Activated gamma-delta T cell treated with anti-CD3 and anti-CD28 coated beads, Interleukin-2, amount 50 U/mL, for 16 hours (primary cell): ENCODE measurements around the gene LCN1.
A peak's percentile ranks its signal among the peaks of the same experiment; 100 is the strongest.
"Not testable (repeated sequence)": the region's sequence is repeated elsewhere in the genome, so short reads cannot be mapped to it uniquely, and the experiment has no call there.

Source experiments
- DNase-seq: peaks from one replicate; pipeline ENCODE4 v3.0.0-alpha.2; 2020; ENCODE audit warnings: low read depth

The LCN1 gene

DNA sequence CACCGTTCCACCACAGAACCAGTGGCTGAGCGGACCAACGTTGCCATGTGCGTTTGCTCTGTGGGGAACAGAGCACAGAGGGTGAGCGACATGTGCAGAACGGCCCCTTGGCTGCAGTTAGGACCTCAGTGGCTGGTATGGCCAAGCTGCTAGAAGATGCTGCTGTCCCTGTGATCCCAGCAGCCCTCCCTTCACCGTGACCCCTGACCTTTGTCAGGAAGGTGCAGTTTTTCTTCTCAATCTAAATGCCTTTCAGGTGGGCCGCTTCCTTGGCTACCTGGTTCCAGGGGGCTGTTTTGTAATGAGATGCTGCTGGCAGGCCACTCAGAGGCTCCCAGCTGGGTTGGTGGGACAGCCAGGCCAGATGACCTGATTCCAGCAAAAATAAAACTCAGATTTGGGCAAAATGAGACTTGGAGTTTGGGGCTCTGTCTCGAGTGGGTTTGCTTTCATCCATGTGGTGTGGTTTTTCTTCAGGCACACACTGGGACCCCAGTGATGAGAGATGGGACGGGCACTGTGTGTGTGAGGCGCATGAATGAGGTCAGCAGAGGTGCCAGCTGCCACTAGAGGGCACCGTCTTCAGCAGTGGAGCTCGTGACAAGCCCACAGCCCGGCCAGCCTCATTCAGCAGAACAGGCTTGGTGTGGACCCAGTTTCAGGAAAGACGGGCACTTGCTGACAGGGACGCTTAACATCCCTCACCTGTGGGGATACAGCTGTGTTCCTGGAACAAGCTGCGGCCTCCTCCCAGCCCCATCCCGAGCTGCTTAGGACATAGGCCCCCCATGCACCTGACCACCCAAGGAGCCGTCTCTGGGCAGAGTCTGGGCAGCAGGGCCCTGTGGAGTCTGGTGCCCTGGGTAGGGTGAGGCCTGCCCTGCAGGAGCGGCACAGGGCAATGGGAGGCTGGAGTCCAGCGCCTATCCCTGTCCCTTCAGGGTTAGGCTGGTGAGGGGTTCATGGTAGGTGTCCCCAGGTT is 16.7 kb upstream of the LCN1 start:
- DNase-seq = peak; percentile 24

DNA sequence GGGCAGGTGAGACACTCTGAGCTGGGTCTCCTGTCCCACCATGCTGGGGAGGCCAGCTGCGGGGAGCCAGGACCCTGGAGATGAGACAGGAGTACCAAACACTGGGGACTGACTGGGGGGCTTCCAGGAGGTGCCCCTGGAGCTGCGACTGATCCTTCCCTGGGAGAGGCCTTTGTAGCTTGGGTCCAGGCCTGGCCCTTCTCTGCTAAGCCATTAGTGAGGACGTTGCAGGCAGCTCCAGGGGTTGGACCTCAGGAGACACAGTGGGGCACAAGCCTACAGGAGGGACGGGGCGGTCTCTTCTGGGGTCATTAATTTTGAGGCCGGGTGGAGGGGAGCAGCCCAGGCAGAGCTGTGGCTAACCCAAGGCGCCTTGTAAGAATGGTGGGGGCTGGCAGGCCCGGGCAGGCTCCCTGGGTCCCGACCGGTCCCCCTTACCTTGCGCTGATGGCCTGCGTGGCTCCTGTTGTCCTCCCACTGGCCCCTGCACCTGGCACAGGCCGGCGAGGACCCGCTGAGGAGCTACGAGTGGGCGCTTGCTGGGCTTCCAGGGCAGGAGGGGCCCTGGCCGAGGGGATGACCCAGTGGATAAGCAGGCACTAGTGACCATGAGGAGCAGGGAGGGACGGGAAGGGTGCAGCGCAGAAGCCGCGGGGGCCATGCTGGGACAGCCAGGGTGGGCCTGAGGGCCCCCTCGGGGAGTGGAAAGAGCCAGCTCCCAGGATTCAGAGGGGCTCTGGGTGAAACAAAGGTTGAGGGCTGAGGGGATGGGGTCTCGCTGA is 15.6 kb upstream of the LCN1 start:
- DNase-seq = no peak

DNA sequence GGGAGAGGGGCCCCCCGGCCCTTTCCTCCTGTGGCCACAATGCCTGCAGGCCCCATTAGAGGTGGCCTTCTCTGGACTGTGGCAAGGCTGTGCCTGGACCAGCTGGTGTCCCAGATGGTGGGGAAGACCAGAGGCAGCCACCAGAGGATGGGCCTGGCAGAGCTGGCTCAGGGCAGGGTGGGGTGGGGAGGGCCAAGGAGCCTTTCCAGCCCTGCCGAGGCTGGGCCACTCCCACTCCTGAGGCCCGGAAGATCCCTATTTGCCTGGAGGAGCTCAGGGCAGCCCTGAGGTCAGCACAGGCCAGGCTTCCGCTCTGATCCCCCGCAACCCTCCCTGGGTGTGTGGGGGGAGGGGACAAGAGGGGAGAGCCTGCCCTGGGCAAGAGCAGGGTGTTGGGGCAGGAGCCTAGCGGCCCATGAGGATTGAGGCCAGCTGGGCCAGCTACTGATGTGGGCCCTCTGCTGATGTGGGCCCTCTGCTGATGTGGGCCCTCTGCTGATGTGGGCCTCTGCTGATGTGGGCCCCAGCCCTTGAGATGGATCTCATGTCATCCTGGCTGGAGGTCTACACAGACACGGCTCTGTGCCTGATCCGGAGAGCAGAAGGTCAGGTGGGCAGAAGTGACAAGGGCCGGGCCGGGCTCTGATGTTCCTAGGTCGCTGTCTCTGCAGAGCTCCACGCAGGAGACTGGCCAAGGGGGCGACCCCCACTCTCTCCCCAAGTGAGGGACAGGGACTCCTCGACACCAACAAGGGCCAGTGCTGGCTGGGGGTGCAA is 14.7 kb upstream of the LCN1 start:
- DNase-seq = no peak

DNA sequence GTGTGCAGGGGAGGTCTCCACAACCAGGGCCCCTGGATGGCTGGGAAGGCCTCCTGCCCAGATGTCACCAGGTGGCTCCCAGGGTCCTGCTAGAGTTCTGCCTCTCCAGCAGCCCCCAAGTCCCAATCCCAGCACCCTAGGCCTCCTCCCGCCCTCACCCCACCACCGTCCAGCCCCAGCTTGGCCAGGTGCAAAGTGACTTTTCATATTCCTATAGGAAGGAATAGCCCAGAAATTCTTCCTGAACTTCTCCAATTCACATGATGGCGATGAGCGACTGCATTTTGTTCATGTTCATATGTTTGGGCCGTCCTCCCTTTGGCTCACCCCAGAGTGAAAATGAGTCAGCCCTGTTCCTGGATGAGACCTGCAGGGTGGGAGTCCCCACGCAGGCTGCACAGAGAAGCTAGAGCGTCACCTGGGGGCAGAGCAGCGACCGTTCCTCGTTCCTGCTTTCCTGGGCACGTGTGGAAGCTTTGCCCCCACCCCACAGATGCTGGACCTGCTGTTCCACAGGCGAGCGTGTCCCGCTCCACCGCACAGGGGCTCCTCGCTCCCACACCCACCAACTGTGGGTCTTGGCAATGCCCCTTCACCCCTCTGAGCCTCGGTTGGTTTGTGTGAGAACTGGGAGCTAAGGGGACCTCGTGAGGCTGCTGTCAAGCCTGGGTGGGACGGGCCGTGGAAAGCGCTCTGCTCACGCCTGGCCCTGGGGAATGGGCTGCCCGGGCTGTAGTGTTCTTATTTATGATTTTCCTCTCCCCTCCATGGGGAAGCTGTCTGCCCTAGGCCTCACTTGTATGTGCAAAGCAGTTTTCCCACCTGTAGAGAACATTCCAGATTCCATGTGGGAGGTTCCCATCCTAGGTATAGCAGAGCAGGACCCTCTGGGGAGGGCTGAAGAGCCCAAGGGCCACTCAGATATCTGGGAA is 13.9 kb upstream of the LCN1 start:
- no peak for DNase-seq

DNA sequence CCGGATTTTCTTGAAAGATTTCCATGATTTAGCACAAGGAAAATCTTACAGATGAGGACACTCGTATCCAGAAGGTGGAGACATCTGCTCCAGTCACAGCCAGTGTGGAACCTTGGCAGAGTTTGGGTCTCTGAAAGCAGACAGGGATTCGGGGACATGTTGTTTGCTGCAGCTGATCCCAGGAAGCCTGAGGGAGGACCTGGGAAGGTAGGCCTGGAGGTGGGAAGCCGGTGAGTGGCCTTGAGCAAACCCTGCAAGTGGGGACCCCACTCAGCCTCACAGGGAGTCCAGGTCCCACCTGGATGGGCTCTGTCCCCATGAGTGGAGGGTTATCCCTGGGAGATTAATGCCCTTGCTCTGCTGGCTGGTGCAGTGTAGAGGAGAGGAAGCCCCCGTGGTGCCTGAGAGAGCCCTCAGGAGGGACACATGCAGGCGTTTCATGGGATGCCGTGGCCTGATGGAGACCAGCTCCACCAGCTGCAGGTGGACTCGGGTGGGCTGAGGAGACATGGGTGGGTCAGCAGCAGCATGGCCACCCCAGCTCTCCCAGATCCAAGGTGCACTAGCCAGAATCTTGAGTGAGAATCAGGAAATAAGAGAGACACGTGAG is 12.9 kb upstream of the LCN1 start:
- DNase-seq = no peak

DNA sequence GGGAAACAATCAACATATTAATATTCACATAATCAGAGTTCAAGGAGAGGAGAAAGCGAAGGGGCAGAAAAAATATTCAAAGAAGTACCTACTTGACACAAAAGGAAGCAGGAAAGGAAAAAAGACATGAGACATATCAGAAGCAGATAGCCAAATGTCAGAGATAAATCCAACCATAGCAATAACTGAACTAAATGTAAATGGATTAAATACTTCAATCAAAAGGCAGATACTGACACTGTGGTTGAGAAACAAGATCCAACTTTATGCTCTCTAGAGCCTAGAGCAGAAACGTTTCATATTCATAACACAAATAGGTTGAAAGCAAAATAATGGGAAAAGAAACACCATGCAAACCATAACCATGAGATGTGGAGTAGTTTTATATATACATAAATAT is 11.8 kb upstream of the LCN1 start:
- no peak for DNase-seq

DNA sequence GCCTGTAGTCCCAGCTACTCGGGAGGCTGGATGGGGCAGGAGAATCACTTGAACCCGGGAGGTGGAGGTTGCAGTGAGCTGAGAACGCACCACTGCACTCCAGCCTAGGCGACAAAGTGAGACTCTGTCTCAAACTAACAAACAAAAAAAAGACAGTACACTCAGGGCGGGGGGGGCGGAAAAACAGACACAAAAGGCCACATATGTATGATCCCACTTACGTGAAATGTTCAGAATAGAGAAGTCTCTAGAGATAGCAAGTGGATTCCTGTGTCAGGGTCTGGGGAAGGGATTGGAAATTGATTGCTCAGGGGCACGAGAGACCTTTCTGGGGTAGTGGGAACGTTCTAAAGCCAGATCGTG is 9.0 kb upstream of the LCN1 start:
- no peak for DNase-seq

DNA sequence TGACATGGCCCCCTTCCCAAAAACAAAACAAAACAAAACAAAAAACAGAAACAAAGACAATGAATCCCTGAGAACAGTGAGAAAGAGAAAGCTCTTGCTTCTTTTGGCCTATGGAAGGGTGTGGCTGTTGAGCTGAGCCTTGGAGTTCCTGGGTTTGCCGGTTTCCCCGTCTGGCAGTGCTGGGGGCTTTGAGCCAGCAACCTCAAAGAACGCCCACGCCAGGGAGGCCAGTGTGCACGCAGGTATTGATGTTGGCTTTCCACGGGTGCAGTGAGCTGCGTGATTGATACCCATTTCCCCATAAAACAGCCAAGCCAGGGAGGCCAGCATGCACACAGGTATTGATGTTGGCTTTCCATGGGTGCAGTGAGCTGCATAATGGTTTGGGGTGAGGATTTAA is 8.3 kb upstream of the LCN1 start:
- DNase-seq = no peak

DNA sequence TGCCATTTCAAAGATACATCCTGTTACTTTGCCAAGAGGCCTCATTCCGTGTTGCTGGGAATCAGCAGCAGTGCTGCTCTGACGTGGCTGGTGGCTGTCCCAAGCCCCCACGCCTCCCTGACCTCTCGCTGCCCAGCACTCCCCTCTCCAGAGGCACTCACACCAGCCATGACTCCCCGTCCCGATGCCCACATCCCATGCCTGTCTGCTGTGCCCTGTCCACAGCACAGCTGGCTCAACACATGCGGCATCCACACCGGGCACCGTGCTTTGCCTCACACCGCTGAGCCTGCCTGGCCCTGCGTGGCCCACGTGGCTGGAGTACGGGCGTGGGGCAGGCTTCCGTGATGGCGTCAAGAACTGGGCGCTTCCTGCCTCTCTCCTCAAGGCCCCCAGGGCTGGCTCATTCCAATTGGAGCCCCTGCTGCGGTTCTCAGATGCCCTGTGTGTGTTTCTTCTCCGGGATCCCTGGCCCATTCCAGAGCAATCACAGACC is 7.8 kb upstream of the LCN1 start:
- DNase-seq = no peak

DNA sequence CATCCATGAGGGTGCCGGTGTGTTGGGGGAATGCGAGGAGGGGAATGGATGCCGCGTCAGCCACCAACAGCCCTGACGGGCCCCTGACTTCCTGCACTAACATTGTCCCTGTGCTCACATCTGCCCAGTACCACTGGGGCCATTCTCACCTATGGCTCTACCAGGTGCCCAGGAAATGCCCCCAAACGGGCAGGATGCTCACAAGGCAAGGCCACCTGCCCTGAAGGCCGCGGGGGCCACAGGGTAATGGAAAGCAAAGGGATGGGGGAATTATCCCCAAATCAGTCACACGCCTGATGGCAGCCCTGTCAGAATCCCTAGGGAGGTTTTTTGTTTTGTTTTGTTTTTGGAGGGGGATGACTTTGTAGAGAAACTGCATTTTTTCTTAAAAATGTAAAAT is 7.3 kb upstream of the LCN1 start:
- not testable (repeated sequence) for DNase-seq

DNA sequence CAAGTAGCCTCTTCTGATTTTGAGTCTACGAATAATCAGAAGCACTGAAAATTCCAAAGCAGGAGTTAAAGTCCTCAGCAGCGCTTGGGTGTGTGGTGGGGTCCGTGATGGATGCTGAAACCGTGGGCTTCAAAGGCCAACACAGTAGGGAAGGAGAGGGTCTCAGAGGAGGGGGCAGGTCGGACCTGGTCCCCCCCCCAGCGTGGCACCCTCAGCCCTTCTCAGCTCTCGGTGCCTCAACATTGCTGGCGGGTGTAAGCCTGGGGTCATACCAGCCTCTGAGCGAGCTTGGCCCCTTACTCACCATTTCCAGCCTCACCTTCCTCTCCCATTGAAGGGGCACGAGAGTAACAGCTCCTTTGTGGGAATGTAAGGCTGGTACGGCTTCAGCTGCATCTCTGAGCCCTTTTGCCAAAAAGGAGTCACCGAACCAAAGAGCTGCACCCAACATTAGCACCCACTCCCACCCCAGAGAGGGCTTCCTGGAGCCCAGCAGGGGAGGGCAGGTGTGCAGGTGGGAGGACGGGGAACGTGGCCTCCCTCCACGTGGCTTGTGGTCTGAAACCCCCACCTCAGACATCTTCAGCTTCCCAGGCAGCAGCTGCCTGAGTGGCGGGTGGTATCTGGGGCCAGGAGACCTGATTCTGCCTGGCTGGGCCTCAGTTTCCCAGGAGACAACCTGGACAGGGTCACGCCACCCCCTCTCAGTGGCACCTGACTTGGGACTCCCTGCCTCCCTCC is 6.7 kb upstream of the LCN1 start:
- DNase-seq = no peak

DNA sequence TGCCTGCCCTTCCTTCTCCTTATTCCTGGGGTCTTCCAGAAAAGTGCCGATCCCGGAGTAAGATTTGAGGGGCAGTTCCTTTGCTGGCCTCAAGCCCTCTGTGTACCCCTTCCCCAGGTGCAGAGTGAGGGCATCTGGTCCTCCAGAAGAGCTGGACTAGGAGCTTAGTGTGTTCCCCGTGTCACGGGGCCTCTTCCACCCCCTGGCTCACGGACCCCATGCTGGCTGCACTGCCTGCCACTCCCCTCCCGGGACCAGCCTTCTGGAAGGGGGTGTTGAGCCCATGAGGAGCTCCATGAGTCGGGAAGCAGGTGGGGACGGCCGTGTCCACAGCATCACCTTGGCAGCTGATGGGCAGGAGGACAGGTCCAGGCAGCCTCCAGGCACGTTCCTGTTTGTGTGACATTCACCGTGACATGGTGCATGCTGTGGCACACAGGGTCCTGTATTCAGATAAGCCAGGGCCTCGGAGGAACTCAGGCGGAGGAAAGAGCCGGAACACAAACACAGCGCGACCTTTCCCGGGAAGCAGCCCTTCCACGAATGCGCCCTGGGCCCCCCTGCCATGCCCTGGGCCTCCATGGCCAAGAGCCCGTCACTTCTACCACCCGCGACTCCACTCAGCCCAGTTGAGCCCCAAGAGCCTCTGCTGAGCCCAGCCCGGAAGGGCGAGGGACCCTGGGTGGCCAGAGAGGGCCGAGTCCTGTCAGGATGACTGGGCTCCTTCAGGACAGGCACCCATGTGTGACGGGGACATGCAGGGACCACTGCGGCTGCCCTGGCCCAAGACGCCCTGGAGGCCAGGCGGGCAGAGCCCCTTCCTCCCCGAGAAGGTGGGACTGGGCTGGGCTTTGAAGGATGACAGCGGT is 5.9 kb upstream of the LCN1 start:
- no peak for DNase-seq

DNA sequence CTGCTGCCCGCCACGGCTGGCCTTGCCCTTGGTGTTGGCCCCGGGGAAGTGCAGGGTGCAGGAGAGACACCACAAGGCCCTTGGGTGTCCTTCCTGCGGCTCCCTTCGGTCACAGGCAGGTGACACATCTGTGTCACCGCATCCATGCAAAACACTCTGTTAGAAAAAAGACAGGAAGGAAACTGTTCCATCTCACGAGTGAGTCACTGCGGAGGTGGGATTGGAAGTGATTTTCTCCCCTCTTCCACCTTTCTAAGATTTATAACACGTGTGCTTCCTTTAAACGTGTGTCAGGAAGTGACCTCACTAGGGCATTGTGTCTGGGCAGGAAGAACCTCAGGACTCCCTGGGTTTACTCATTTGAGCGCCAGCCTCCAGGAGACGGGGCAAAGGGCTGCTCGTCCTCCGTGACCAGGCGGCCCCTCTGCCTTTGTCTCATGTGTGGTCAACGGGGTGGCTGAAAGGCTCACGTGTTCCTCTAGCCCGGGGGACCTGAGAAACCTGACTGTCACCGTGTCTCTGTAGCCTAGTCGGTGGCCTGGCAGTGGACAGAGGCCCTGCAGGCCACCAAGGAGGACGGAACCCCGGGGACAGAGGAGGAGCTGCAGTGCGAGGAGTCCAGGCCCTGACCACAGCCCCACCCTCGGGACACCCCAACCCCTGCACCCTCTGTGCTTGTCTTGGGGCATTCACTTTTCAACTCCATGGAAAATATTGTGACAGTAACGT is 4.9 kb upstream of the LCN1 start:
- DNase-seq = no peak

DNA sequence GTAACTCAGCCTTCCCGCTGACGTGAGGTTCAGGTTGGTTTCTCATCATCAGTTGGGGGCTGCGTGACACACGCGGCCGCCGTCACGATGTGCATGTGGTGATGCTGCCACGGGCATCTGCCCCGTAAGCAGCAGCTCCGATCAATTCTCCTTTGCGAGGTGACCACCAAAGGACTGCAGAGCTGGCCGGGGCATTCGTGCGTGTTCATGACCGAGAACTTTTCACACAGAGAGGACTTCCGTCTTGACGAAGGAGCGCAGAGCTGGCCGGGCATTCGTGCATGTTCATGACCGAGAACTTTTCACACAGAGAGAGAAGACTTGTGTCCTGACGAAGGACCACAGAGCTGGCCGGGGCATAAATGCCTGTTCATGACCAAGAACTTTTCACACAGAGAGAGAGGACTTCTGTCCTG is 3.8 kb upstream of the LCN1 start:
- DNase-seq = no peak

DNA sequence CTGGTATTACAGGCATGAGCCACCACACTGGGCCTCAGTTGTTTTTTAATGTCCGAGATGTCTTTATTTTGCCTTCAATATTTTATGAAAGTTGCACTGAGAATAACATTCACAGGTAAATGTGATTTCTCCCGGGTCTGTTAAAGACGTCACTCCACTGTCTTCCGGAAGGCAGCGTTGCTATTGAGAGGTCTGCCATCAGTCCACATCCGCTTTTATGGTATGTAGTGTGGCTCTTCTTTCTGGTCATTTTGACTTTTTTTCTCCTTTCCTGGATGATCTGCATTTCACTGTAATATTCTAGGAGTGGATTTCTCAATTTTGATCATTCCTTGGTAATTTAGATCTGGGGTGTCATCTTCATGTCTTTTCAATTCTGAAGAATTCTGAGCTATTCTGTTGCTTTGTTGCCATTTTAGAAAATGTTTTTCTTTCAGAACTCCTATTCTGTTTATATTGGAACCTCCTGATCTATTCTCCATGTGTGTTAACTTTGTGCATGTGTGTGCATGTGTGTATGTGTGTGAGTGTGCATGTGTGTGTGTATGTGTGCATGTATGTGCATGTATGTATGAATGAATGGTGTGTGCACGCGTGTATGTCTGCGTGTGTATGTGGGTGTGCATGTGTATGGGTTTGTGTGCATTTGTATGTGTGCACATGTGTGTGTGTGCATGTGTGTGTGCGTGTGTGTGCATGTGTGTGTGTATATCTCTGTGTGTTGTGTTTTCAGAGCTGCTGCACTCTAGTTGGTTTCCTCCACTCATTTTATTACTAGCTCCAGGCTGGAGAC is 1.9 kb upstream of the LCN1 start:
- no peak for DNase-seq

DNA sequence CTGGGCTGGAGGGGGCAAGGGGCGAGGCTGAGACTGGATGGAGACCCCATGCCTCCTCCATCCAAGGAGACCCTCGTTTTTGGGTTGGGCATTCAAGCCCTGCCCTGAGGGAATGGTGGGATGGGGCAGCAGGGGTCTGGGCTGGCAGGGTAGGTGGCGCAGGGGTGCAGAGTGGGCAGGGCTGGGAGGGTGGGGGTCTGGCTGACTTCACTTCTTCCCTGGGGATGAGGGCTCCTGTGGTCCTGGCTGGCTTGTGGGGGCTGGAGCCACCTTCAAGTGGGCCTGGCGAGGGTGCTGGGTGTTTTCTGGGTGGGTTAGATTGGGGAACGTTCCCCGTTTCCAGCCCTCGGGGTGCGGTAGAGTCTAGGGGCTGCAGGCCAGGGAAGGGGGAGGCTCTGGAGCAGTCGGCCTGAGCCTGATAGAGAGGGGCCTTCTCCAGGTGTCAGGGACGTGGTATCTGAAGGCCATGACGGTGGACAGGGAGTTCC is 412 bp downstream of the LCN1 start:
- no peak for DNase-seq

DNA sequence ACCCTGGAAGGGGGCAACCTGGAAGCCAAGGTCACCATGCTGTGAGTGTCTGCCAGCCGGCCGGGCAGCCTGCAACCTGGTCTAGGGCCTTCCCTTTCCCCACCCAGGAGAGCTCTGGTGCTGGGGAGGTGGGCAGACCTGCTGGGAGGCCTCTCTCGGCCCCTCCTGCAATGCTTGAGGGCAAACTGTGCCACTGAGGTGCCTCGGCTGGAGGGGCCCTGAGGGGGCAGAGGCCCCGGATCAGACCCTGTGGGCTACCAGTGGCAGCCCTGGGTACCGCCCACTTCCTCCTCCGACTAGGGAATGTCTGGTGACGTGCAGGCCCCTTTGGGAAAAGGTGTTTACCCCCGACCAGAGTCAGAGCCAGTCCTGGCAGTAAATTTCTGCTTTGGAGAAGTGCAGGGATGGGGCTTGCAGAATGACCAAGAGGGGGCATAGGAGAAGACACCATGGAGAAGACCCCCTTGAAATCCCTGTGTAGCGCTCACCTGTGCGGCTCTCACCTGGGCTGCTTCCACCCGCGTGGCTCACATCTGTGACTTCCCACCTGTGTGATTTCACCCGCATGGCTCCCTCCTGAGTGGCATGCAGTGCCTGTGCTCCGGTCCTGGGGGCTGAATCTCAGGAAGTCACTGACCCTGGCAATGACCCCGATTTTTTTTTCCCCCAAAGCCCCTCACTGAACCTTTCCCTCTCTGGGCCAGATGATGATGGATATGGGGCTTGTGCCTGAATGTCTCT is 1.1 kb downstream of the LCN1 start:
- no peak for DNase-seq
